Skin epidermis (tissue), 12 donors: ENCODE data around the gene BANF2.

Experiments used
- H3K27ac ChIP-seq, 21 experiments: fragments of 200-600 bp; sonication (generic) in 11 of 21; one replicate each; pipeline ENCODE4 v1.5.0; 2020; ENCODE audit warnings: mild to moderate bottlenecking in 3 of 21, inconsistent platforms in 2 of 21, moderate library complexity in 2 of 21
- H3K4me3 ChIP-seq, 7 experiments: fragments of 200-600 bp; sonication (generic) in 2 of 7; one replicate each; pipeline ENCODE4 v1.5.0; 2020; ENCODE audit warnings: inconsistent platforms in 2 of 7, mild to moderate bottlenecking in 2 of 7, moderate library complexity in 1 of 7

Gene BANF2

GRCh38 chr20:17662333-17663039, 37.3 kb upstream of the BANF2 start:
- H3K4me3 ChIP-seq, result no peak overlapping the region
- peak overlapping the region in 7 of 21 experiments; percentile 5 to 78 (median 11) for H3K27ac ChIP-seq

DNA sequence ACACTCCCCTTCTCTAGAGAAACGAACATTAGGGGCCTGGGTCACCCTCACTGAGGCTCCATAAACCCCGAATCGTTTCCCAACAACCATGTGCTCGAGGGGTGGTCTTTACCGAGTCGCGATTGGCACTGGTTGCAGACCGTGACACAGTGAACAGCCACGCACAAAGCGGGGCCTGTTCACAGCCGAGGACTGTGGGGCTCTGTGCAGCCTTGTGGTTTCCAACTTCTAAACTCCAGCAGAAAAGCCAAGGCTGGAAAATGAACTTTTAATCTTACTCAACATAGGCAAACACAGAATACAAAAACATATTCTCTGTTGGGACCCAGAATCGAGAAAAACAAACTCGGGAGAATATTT, 36.7 kb upstream of the BANF2 start:
- peak overlapping the region in 7 of 21 experiments; percentile 8 to 78 (median 21) for H3K27ac ChIP-seq

DNA sequence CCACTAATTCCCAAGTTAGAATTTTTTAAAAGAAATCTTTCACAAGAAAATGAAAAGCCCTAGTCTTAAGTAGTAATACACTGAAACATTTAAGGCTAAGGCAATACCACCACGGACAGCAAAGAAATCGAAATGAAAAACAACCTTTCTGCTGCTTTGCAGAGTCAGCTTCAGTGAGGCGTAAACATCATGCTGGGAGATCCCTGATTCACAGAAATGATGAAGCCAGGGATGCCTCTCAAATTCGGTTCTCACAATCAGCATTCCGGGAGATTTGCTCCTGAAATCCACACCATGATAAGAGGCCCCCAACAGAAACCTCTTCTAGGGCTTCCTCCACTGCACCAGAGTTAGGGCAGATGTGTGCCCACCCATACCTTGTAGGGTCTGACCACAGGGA, 36.3 kb upstream of the BANF2 start:
- Histone ChIP-seq H3K27ac (peak overlapping the region in 3 of 21 experiments; percentile 6 to 78 (median 21)), H3K4me3 (no peak overlapping the region)

More for the DNA sequence above, 36.7 kb upstream of the BANF2 start:
- no peak overlapping the region for H3K4me3 ChIP-seq

DNA sequence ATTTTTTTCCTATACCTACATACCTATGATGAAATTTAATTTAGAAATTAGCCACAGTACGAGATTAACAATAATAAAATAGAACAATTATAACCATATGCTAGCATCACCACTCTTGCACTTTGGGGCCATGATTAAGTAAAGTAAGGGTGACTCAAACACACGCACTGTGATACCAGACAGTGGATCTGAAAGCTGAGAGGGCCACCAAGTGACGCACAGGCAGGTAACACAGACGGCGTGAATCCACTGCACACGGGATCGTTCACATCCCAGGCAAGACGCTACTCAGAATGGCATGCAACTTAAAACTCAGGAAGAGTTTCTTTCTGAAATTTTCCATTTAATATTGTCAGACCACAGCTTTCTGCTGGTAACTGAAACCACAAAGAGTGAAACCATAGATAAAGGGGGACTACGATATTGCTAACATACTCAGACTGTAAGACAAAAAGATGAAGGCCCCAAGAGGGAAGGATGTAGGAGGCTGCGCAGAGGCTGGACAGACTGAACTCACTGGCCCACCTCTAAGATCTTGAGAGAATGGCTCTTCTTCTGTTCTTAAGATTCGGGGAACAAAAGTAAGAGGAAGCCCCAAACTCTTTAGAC, 35.6 kb upstream of the BANF2 start:
- H3K4me3 ChIP-seq, result no peak overlapping the region
- H3K27ac ChIP-seq, result peak overlapping the region in 6 of 21 experiments; percentile 6 to 55 (median 34)

DNA sequence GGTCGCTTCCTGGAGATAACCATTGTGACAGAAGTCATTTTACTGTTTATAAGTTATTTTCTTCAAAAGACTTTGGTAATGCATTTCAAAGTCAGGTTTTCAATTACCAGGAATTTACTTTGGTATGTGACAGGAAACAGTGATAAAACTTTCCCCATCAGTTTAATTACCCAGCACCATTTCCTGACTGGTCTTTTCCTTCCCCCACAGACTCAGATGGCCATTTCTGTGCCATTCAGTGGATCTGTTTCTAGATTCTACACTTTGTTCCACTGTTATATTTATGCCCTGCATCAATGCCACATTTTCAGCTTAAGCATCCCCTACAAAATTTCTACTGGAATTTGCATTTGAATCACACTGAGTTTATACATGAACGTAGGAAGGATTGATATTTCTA, 34.0 kb upstream of the BANF2 start:
- H3K4me3 ChIP-seq, result no peak overlapping the region
- H3K27ac ChIP-seq, result peak overlapping the region in 2 of 21 experiments; percentile 14 to 39

- Histone ChIP-seq H3K4me3 (no peak overlapping the region), H3K27ac (peak overlapping the region in 1 of 21 experiments; percentile 5)
These were observed 33.3 kb upstream of the BANF2 start for GRCh38 chr20:17666481-17666880.

- Histone ChIP-seq H3K4me3 (no peak overlapping the region), H3K27ac (no peak overlapping the region)
These were observed 32.3 kb upstream of the BANF2 start for GRCh38 chr20:17667445-17667844.

DNA sequence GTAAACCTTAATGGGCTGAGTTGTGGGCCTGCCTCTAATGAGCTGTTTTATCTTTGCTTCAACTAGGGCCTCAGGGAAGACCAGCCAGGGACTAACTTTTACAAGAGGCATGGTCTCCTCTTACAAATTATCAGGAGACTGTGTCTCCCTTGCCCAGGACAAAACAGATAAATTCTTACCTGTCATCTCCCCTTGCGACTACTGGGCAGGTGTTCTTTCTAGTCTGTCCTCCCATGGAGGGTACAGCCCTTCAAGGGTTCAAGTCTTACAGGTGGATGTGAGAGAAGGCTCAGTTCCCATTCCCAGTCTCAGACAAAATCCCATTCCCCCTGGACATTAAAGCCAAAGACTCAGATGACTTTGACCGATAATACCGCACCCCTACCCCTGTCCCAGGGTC, 31.3 kb upstream of the BANF2 start:
- H3K27ac ChIP-seq, result no peak overlapping the region
- no peak overlapping the region for H3K4me3 ChIP-seq

GRCh38 chr20:17669306-17669931, 30.3 kb upstream of the BANF2 start:
- Histone ChIP-seq H3K4me3 (no peak overlapping the region), H3K27ac (no peak overlapping the region)

GRCh38 chr20:17671011-17671410, 28.8 kb upstream of the BANF2 start:
- no peak overlapping the region for H3K4me3 ChIP-seq
- no peak overlapping the region for H3K27ac ChIP-seq

DNA sequence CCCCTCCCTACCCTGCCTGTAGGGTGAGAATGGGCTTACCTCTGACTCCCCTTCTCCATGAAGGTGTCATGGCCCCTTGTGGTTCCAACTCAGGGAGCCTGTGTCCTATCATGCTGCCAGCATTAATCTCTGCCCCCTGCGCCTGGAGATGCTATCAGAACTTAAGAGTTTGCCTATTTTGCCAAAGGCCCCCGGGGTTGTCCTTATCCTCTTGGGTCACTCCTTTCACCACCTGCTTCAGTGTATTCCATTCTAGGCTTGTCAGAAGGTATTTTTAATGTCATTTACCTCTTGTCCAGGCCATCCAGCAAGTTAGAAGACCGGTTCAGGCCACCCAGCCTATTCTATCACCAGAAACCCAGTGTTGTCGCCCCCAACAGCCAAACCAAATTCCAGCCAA, 28.2 kb upstream of the BANF2 start:
- Histone ChIP-seq H3K4me3 (no peak overlapping the region), H3K27ac (peak overlapping the region in 1 of 21 experiments; percentile 44)

DNA sequence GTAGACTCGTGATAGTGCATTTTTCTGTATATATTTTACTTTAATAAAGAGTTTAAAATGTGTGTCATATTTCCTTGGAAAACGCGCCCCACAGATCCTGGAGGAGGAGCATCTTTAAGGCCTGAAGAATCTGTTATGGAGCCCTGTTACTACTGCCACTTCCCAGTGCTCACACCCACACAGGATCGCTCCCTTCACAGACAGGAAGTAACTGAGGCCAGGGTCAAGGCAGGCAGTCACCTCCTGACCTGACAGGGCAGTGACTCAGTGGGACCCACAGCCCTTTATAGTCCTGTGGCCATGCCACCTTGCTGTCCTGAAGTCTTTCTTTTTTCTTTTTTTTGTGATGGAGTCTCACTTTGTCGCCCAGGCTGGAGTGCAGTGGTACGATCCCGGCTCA, 26.7 kb upstream of the BANF2 start:
- Histone ChIP-seq H3K27ac (no peak overlapping the region), H3K4me3 (no peak overlapping the region)

DNA sequence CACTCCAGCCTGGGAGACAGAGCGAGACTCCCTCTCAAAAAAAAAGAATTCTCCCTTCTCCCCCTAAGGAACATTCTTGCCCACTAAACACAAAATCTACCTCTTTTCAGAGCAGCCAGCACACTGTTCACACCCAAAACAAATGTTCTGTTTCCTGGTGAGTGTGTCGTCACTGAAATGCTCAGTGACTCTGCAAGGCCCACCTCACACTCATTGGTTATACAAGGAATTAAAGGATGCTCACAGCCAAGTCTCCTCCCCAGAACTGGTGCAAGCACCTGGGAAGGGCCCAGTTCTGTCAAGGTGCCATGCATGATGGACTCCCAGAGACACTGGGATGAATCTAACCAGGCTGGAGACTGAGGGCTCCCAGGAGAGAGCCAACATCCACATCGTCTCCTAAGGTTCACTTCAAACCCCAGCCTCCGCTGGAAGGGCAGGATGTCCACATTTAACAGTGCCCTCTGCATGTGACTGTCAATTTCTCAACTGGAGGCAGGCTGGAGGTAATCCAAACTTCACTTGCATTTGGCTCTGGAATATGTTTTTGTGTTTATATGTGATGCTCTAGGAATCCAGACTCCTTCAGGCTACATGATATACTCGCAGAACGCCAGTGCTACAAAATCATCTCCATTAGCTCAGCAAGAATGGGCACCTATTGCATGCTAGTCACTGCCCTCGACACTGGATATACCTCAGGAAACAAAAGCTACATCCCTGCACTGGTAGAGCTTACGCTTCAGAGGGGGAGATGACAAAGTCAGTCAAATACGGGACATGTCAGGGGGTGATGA, 24.8 kb upstream of the BANF2 start:
- H3K4me3 ChIP-seq, result no peak overlapping the region
- peak overlapping the region in 1 of 21 experiments; percentile 14 for H3K27ac ChIP-seq

DNA sequence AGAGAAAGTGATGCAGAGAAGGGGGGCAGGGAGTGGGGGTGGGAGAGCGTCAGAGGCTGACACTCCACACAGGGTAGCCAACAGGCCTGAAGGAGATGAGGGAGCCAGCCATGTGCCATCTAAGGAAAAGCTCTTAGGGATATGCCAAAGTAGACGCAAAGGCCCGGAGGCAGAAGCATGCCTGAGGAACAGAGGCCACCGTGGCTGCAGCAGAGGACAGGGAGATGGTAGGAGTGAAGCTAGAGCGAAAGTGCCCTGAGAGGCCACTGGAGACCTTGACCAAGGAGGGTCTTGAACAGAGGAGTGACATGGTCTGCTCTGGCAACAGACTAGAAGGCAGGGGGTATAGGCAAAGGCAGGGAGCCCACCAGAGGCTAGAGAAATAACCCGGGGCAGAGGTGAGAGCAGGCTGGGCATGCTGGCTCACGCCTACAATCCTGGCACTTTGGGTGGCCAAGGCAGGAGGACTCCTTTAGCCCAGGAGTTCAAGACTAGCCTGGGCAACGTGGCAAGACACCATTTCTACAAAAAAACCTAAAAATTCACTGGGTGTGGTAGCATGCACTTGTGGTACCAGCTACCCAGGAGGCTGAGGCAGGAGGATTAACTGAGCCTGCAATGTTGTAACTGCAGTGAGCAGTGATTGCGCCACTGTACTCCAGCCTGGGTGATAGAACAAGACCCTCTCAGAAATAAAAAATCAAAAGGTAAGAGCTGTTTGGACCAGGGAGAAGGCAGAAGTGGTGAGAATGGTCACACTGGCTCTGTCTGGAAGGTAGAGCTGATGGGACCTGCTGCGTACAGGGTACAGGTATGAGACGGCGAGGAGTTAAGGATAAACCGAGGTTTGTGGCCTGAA, 24.0 kb upstream of the BANF2 start:
- no peak overlapping the region for H3K4me3 ChIP-seq
- peak overlapping the region in 1 of 21 experiments; percentile 14 for H3K27ac ChIP-seq

GRCh38 chr20:17676378-17676759, 23.4 kb upstream of the BANF2 start:
- Histone ChIP-seq H3K27ac (no peak overlapping the region), H3K4me3 (no peak overlapping the region)

- H3K4me3 ChIP-seq, result no peak overlapping the region
- H3K27ac ChIP-seq, result no peak overlapping the region
These were observed 22.8 kb upstream of the BANF2 start for GRCh38 chr20:17676942-17677341.

- no peak overlapping the region for H3K4me3 ChIP-seq
- no peak overlapping the region for H3K27ac ChIP-seq
These were observed 21.5 kb upstream of the BANF2 start for GRCh38 chr20:17678295-17678694.

DNA sequence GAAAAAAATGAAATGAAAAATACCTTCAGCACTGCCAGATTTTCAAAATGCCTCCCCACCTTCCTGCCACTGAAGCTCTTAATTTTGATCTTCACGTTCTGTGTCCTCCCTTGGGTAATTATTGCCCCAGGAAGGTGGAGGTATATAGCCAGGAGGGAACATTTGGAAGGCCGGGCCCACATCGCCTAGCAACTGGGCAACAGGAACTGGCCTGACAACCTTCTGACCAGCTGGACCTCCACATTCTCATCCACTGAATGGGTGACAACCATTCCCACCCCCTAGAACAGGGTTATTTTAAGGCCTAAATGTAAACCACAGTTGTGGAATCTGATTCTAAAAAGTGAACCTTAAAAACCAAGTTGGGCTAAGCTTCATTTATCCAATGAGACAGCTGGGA, 20.9 kb upstream of the BANF2 start:
- H3K27ac ChIP-seq, result peak overlapping the region in 1 of 21 experiments; percentile 92
- H3K4me3 ChIP-seq, result no peak overlapping the region
